Stimulated activated naive CD4-positive, alpha-beta T cell (primary cell): ENCODE data around the gene TMEM164.

Experiments
- DNase-seq, 6 experiments: peaks; one replicate each; lab custom pipeline; 2025; lab: John Stamatoyannopoulos, UW

TMEM164 gene

GRCh38 chrX:110210417-110211139, 207.7 kb downstream of the TMEM164 start:
- DNase-seq, result no peak

GRCh38 chrX:110211340-110211739, 208.4 kb downstream of the TMEM164 start:
- no peak for DNase-seq

GRCh38 chrX:110212299-110212698, 209.4 kb downstream of the TMEM164 start:
- DNase-seq, result no peak

GRCh38 chrX:110213183-110213582, 210.3 kb downstream of the TMEM164 start:
- no peak for DNase-seq

GRCh38 chrX:110214684-110215083, 211.8 kb downstream of the TMEM164 start:
- no peak for DNase-seq

- DNase-seq, result no peak
These were observed 212.5 kb downstream of the TMEM164 start for GRCh38 chrX:110215411-110215810.

- no peak for DNase-seq
These were observed 213.1 kb downstream of the TMEM164 start for GRCh38 chrX:110216027-110216426.

GRCh38 chrX:110218591-110218990, 215.7 kb downstream of the TMEM164 start:
- no peak for DNase-seq

GRCh38 chrX:110219920-110220319, 217.0 kb downstream of the TMEM164 start:
- no peak for DNase-seq

GRCh38 chrX:110222497-110223257, 219.8 kb downstream of the TMEM164 start:
- no peak for DNase-seq

GRCh38 chrX:110224926-110225617, 222.2 kb downstream of the TMEM164 start:
- no peak for DNase-seq

GRCh38 chrX:110226931-110227330, 224.0 kb downstream of the TMEM164 start:
- DNase-seq, result no peak
